Measurements from ENCODE around the gene PTPRA.

DNA sequence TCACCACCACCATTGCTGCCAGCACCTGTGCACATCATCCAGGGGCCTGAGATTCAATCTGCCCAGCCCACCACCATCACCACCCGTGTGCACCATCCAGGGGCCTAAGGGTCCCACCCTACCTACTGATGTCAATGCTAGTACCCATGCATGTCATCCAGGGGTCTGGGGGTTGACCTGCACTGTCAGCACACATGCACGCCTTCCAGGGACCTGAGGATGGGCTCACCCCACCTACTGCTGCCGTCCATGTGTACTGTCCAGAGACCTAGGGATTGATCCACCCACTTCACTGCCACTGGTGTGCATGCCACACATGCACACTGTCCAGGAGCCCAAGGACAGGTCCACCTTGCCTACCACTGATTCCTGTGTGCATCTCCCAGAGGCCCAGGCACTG is 186.2 kb downstream of the PTPRA start:
- TF ChIP-seq POLR2AphosphoS5 (IDR thresholded peaks at IDR 0.05): no peak
- TF ChIP-seq, protein P1, sequence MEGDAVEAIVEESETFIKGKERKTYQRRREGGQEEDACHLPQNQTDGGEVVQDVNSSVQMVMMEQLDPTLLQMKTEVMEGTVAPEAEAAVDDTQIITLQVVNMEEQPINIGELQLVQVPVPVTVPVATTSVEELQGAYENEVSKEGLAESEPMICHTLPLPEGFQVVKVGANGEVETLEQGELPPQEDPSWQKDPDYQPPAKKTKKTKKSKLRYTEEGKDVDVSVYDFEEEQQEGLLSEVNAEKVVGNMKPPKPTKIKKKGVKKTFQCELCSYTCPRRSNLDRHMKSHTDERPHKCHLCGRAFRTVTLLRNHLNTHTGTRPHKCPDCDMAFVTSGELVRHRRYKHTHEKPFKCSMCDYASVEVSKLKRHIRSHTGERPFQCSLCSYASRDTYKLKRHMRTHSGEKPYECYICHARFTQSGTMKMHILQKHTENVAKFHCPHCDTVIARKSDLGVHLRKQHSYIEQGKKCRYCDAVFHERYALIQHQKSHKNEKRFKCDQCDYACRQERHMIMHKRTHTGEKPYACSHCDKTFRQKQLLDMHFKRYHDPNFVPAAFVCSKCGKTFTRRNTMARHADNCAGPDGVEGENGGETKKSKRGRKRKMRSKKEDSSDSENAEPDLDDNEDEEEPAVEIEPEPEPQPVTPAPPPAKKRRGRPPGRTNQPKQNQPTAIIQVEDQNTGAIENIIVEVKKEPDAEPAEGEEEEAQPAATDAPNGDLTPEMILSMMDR (IDR thresholded peaks at IDR 0.05): no peak
- TF ChIP-seq EP300 (IDR thresholded peaks at IDR 0.05): no peak

Data from esophagus muscularis mucosa (tissue), 4 donors.